Astrocyte (in vitro differentiated cells and primary cell): ENCODE data around the gene CDH9. TPM values are rescaled to one million over a fixed set of nuclear protein-coding genes. Genes with fewer than 3 reads are reported as not detected.

Experiments
- DNase-seq: peaks from one replicate; pipeline ENCODE4 v3.0.0-alpha.2; 2010; ENCODE audit warnings: low read depth
- FAIRE-seq: peaks from 2 replicates; lab custom pipeline; 2011; peaks lifted over from hg19 to GRCh38; lab: Jason Lieb, UNC
- H2AFZ ChIP-seq: 2 replicates; pipeline ENCODE4 v1.6.0; 2012; ENCODE audit warnings: low read depth, low read length, inconsistent platforms
- H3K27ac ChIP-seq: 2 replicates; pipeline ENCODE4 v1.5.1; 2011; ENCODE audit warnings: low read depth, low read length, inconsistent platforms
- H3K27me3 ChIP-seq: 2 replicates; pipeline ENCODE4 v1.6.0; 2011; ENCODE audit warnings: low read length, inconsistent platforms; ENCODE audit not compliant: insufficient read depth
- H3K36me3 ChIP-seq: 2 replicates; pipeline ENCODE4 v1.5.1; 2011; ENCODE audit warnings: low read length, inconsistent platforms; ENCODE audit not compliant: insufficient read depth
- H3K4me1 ChIP-seq: 2 replicates; pipeline ENCODE4 v1.5.1; 2011; ENCODE audit warnings: low read length, inconsistent platforms; ENCODE audit not compliant: insufficient read depth
- H3K4me2 ChIP-seq: 2 replicates; pipeline ENCODE4 v1.6.0; 2012; ENCODE audit warnings: low read length, inconsistent platforms
- H3K4me3 ChIP-seq: 2 replicates; pipeline ENCODE4 v1.5.1; 2011; ENCODE audit warnings: low read depth, mild to moderate bottlenecking, low read length, inconsistent platforms; ENCODE audit not compliant: insufficient read depth
- H3K79me2 ChIP-seq: 2 replicates; pipeline ENCODE4 v1.6.0; 2012; ENCODE audit warnings: mild to moderate bottlenecking, low read length, inconsistent platforms; ENCODE audit not compliant: insufficient read depth
- H3K9ac ChIP-seq: 2 replicates; pipeline ENCODE4 v1.6.0; 2012; ENCODE audit warnings: mild to moderate bottlenecking, low read length, inconsistent platforms
- H3K9me3 ChIP-seq: 2 replicates; pipeline ENCODE4 v1.5.1; 2012; ENCODE audit warnings: low read depth, mild to moderate bottlenecking, low read length, inconsistent platforms; ENCODE audit not compliant: insufficient read depth
- H4K20me1 ChIP-seq: 2 replicates; pipeline ENCODE4 v1.6.0; 2012; ENCODE audit warnings: low read length, inconsistent platforms; ENCODE audit not compliant: insufficient read depth
- H3K27ac Mint-ChIP-seq: one replicate; pipeline ENCODE4 v1.8.0; 2021; ENCODE audit warnings: mild to moderate bottlenecking, mixed read lengths; ENCODE audit not compliant: unreplicated experiment
- H3K27me3 Mint-ChIP-seq: one replicate; pipeline ENCODE4 v1.8.0; 2021; ENCODE audit warnings: low read depth, mixed read lengths; ENCODE audit not compliant: unreplicated experiment
- H3K36me3 Mint-ChIP-seq: one replicate; pipeline ENCODE4 v1.8.0; 2021; ENCODE audit warnings: low read depth, mixed read lengths; ENCODE audit not compliant: unreplicated experiment
- H3K4me1 Mint-ChIP-seq: one replicate; pipeline ENCODE4 v1.8.0; 2021; ENCODE audit warnings: low read depth, mixed read lengths; ENCODE audit not compliant: unreplicated experiment
- H3K4me3 Mint-ChIP-seq: one replicate; pipeline ENCODE4 v1.8.0; 2021; ENCODE audit warnings: mild to moderate bottlenecking, moderate library complexity, mixed read lengths; ENCODE audit not compliant: unreplicated experiment
- H3K9me3 Mint-ChIP-seq: one replicate; pipeline ENCODE4 v1.8.0; 2021; ENCODE audit warnings: mild to moderate bottlenecking, mixed read lengths; ENCODE audit not compliant: unreplicated experiment
- CTCF ChIP-seq: IDR thresholded peaks from 2 replicates; pipeline ENCODE4 v1.5.1; 2011; ENCODE audit warnings: low read depth, mild to moderate bottlenecking, inconsistent platforms, low read length, moderate library complexity; ENCODE audit not compliant: insufficient read depth
- EZH2 ChIP-seq: IDR thresholded peaks from 2 replicates; pipeline ENCODE4 v1.6.1; 2012; ENCODE audit warnings: mild to moderate bottlenecking, low read length, inconsistent platforms; ENCODE audit not compliant: insufficient read depth
- total RNA-seq: library from RNA; stranded (reverse); gene quantifications from 2 replicates; pipeline ENCODE4 v1.2.1, GENCODE V29; 2021

CDH9 gene
- total RNA-seq, 1 donor from 2014 or later: not detected

GRCh38 chr5:26894719-26895263 lies 143.6 kb downstream of the CDH9 start:
- Histone ChIP-seq H3K4me2 (no peak overlapping the region), H3K79me2 (no peaks in the 10 kb centered on the region), H3K9me3 (no peaks in the 10 kb centered on the region), H4K20me1 (no peaks in the 10 kb centered on the region), H3K4me1 (no peaks in the 10 kb centered on the region), H3K9ac (no peak overlapping the region), H2AFZ (no peak overlapping the region), H3K4me3 (no peak overlapping the region), H3K36me3 (no peaks in the 10 kb centered on the region), H3K27ac (no peak overlapping the region), H3K27me3 (no peaks in the 10 kb centered on the region)
- H3K4me3 Mint-ChIP-seq: no peak overlapping the region
- no peaks in the 10 kb centered on the region for H3K27me3 Mint-ChIP-seq
- TF ChIP-seq EZH2 (no peak), CTCF (no peak)
- H3K27ac Mint-ChIP-seq: no peak overlapping the region
- H3K36me3 Mint-ChIP-seq: no peaks in the 10 kb centered on the region
- DNase-seq (peak; percentile 5), FAIRE-seq (no peak)
- peaks cover 2% of the 10 kb centered on the region for H3K9me3 Mint-ChIP-seq
- peaks cover 16% of the 10 kb centered on the region for H3K4me1 Mint-ChIP-seq

GRCh38 chr5:26893078-26893477 lies 145.3 kb downstream of the CDH9 start:
- H3K27me3 ChIP-seq: no peaks in the 10 kb centered on the region
- Mint-ChIP-seq H3K36me3 (no peaks in the 10 kb centered on the region), H3K27me3 (no peaks in the 10 kb centered on the region), H3K9me3 (no peaks in the 10 kb centered on the region), H3K4me1 (peaks cover 16% of the 10 kb centered on the region), H3K27ac (no peak overlapping the region), H3K4me3 (no peak overlapping the region)
- H3K79me2 ChIP-seq: no peaks in the 10 kb centered on the region
- H3K9ac ChIP-seq: no peak overlapping the region
- DNase-seq (no peak), FAIRE-seq (no peak)
- H3K36me3 ChIP-seq: no peaks in the 10 kb centered on the region
- no peak for TF ChIP-seq EZH2
- no peak for TF ChIP-seq CTCF
- no peaks in the 10 kb centered on the region for H3K9me3 ChIP-seq
- no peak overlapping the region for H3K27ac ChIP-seq
- no peaks in the 10 kb centered on the region for H4K20me1 ChIP-seq
- H3K4me1 ChIP-seq: no peaks in the 10 kb centered on the region
- H3K4me2 ChIP-seq: no peak overlapping the region
- H3K4me3 ChIP-seq: no peak overlapping the region
- H2AFZ ChIP-seq: no peak overlapping the region

GRCh38 chr5:26889815-26890214 lies 148.6 kb downstream of the CDH9 start:
- H3K4me1 ChIP-seq: no peaks in the 10 kb centered on the region
- no peak overlapping the region for H3K27ac ChIP-seq
- no peak overlapping the region for H3K4me3 Mint-ChIP-seq
- H3K9ac ChIP-seq: no peak overlapping the region
- TF ChIP-seq EZH2 (no peak), CTCF (no peak)
- no peak for FAIRE-seq
- no peaks in the 10 kb centered on the region for H4K20me1 ChIP-seq
- H3K27me3 Mint-ChIP-seq: no peaks in the 10 kb centered on the region
- H3K36me3 ChIP-seq: no peaks in the 10 kb centered on the region
- no peak overlapping the region for H2AFZ ChIP-seq
- H3K9me3 ChIP-seq: no peaks in the 10 kb centered on the region
- no peak overlapping the region for H3K4me2 ChIP-seq
- H3K79me2 ChIP-seq: no peaks in the 10 kb centered on the region
- H3K4me1 Mint-ChIP-seq: peaks cover 9% of the 10 kb centered on the region
- H3K9me3 Mint-ChIP-seq: no peaks in the 10 kb centered on the region
- no peak overlapping the region for H3K27ac Mint-ChIP-seq
- no peaks in the 10 kb centered on the region for H3K36me3 Mint-ChIP-seq
- no peaks in the 10 kb centered on the region for H3K27me3 ChIP-seq
- no peak overlapping the region for H3K4me3 ChIP-seq
- no peak for DNase-seq
